WI38 (cell line): ENCODE data around the gene SGPP2.

Experiments used
- H3K4me3 ChIP-seq: 2 replicates; pipeline ENCODE4 v1.5.1; 2011; ENCODE audit warnings: low read depth, mild to moderate bottlenecking, control low read depth, low read length
- CTCF ChIP-seq: IDR thresholded peaks from 2 replicates; pipeline ENCODE4 v1.5.1; 2012; ENCODE audit warnings: low read depth, mild to moderate bottlenecking, control low read depth, low read length

The SGPP2 gene

GRCh38 chr2:222563106-222563718 lies 138.9 kb downstream of the SGPP2 start:
- TF ChIP-seq CTCF = no peak
- no peak overlapping the region for H3K4me3 ChIP-seq

GRCh38 chr2:222563936-222564335 lies 139.6 kb downstream of the SGPP2 start:
- no peak for TF ChIP-seq CTCF
- H3K4me3 ChIP-seq = no peak overlapping the region

GRCh38 chr2:222566229-222566628 lies 141.9 kb downstream of the SGPP2 start:
- TF ChIP-seq CTCF = no peak
- H3K4me3 ChIP-seq = no peak overlapping the region

GRCh38 chr2:222568865-222569264 lies 144.5 kb downstream of the SGPP2 start:
- TF ChIP-seq CTCF = no peak
- H3K4me3 ChIP-seq = no peak overlapping the region

- no peak for TF ChIP-seq CTCF
- no peak overlapping the region for H3K4me3 ChIP-seq
These were observed 145.5 kb downstream of the SGPP2 start for GRCh38 chr2:222569826-222570225.

GRCh38 chr2:222572264-222572721 lies 147.9 kb downstream of the SGPP2 start:
- H3K4me3 ChIP-seq = no peak overlapping the region
- no peak for TF ChIP-seq CTCF

GRCh38 chr2:222572751-222573174 lies 148.4 kb downstream of the SGPP2 start:
- no peak for TF ChIP-seq CTCF
- no peak overlapping the region for H3K4me3 ChIP-seq
